ENCODE results near the gene RIPK1.
"Not testable (repeated sequence)": the region's sequence is repeated elsewhere in the genome, so short reads cannot be mapped to it uniquely, and the experiment has no call there.

RIPK1 gene

DNA sequence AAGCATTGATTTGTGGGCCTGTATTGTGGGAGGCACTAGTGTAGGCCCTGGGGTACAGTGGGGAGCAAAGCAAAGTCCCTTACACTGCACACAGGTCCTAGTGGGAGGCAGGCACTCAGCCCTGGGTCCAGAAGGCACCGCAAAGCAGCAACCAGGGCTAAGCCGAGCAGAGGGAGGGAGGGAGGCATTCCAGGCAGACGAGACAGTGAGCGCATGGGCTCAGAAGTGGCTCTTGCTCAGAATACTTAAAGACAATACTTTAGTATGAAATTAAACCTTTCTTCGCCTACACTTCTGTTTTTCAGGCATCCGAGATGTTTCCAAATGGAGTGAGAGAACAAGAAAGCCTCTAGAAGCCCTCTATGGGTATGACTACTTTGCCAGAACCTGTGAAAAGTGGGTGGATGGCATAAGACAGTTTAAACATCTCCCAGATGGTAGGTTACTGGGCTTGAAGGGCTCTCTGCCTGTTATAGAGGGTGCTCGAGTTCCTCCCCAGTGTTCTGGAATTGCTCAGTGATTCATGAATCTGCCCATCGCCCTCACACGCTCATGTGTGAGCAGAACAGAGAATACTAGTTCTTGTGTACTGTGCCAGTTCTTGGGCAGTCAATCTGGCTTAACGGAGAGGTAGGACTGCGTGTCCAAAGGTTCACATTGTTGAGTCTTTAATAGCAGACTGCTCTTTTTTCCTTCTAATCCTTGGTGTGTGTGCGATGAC lies 68.9 kb downstream of the RIPK1 start:
- DNase-seq, result no peak

DNA sequence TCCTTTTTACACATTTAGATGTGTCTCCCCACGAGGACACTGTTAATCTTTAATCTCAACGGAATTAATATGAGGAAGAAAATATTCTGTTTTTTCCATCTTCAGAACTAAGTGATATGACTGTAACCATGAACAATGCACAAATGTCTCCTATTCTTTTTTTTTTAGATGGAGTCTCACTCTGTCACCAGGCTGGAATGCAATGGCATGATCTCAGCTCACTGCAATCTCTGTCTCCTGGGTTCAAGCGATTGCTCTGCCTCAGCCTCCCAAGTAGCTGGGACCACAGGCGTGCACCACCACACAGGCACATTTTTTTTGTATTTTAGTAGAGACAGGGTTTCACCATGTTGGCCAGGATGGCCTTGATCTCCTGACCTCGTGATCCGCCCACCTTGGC lies 69.6 kb downstream of the RIPK1 start:
- DNase-seq, result not testable (repeated sequence)

DNA sequence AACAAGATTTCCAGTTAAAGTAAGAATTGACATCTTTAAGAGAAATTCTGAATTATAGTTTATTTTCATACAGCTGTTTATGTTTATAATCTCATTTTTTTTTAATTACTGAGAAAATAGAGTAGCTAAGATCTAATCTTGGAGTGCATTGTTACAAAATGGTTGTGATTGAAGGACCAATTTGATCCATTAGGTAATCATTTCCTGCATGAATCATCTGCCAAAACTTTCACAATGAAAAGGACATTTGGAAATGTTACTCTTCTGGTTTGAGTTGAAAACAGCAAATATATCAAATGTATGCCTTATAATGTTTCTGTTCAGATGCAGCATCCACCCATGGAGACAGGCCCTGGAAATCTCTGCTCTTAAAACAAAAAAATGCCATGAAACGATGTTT lies 70.0 kb downstream of the RIPK1 start:
- DNase-seq, result no peak

DNA sequence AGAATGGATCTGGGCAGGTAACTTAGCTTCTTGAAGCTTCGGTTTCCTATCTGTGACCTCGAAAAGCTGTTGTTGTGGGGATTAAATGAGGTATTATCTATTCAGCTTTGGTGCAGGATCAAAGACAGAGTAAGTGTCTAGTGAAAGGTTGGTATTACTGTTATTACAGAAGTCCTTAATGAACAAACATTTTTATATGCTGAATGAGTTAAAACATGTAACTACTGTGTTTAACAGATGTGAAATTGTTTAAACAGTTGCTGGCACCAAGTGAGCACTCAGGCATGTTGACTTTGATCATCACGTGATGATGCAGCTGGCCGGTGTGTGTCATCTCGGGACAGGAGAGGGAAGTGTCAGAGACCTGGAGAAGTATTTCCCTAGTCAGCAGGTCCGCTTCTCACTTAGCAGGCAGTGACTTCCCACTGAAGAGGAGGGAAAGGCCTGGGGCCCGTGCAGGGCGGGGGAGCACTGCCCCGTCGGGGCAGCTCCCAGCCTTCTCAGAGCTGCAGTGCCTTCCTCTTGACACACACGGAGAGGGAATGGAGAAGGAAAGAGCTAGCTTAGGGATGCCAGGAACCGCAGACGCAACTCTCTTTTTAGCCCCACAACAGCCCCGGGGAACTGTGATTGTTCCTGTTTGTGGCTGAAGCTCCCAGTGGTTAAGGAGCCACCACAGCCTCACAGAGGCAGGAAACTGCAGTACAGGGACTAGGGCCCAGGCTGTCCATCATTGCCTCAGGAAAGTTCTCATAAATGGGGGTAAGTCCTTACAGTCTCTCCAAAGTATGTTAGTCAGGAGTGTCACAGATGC lies 71.0 kb downstream of the RIPK1 start:
- DNase-seq, result no peak

- DNase-seq, result no peak
Observed at GRCh38 chr6:3140201-3140600, 71.9 kb downstream of the RIPK1 start.

GRCh38 chr6:3142536-3142935 lies 74.2 kb downstream of the RIPK1 start:
- DNase-seq, result no peak

DNA sequence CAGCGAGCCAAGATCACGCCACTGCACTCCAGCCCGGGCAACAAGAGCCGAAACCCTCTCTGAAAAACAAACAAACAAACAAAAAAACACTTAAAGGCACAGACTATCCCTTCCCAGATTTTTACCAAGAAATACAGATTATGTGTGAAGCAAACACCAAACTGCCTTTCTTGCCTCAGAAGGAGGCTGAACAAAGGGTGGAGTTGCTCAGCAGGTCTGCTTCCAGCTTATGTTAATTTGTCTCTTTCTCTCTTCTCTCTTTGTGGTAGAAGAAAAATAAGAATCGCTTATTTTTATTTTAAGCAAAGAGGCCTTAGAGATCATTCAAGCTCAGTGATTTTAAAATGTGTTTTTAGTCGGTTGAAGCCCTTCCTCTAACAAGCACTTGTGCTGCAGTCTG lies 74.9 kb downstream of the RIPK1 start:
- DNase-seq, result no peak

DNA sequence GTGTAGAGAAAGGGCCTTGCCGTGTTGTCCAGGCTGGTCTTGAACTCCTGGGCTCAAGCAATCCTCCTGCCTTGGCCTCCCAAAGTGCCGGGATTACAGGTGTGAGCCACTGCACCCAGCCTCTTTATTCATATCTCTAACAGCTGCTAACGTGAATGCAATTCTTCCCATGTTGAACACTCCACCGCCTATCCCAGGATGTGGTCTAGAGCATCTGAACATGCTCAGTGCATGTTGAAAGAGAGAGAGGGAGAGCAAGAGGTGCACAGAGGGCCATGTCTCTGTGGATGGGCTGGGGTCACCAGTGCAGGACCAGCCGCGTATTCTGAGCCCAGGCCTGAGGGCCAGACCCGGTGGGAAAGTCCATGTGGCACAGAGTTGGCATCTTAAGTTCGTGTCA lies 76.3 kb downstream of the RIPK1 start:
- DNase-seq, result no peak

DNA sequence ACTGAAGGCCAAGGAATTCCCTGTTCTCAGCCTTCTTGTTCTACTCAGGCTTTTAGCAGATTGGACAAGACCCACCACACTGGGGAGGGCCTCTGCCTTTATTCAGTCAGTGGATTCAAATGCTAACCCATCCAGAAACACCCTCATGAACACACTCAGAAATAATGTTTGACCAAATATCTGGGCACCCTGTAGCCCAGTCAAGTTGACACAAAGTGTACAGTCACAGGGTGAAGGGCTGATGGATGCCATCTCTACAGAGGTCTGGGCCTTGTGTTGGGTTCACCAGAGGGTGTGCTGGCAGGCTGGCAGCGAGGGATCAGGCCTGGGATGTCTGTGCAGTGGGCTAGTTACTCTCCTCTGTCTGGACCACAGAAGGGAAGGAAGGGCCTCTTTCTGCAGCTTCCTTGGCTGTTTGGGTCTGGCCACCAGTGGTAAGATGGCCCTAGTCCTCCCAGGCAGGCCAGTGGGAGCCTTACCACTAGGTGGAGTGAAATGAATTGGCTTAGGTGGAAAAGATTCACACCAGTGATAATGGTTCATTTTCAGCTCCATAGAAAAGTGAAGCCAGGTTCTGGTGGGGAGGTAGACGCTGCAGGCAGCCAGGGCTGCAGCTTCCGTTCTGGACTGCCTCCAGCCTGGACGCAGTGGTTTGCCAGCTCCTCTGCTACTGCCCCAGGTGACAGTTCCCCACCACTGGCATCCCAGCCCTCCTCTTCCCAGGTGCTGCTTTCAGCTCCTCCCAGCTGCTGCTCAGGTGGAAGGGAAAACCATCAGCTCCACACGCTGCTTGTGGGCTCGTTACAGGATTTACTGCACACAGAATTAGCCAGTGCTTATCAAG lies 79.8 kb downstream of the RIPK1 start:
- no peak for DNase-seq

GRCh38 chr6:3151691-3152090 lies 83.4 kb downstream of the RIPK1 start:
- no peak for DNase-seq

- no peak for DNase-seq
Observed at GRCh38 chr6:3152689-3153088, 84.4 kb downstream of the RIPK1 start.

DNA sequence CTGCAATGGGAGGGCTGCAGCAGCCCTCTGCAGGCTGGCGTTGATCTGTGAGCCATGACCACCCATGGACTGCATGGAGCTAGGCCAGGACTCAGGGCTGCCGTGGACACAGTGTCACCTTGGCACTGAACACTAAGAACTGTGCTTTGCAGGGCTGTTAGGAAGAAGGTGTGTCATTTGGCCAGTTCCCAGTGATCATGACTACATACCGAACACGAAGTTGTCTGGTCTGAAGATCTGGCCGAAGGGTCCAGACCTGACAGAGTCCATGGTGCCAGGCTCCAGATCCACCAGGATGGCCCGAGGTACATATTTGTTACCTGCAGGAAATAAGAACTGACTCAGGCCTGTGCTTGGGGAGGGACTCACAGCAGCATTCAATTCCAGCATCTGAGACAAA lies 87.1 kb downstream of the RIPK1 start:
- DNase-seq, result not testable (repeated sequence)

- DNase-seq, result not testable (repeated sequence)
Observed at GRCh38 chr6:3156184-3157130, 88.2 kb downstream of the RIPK1 start.

GRCh38 chr6:3157131-3157933 lies 89.0 kb downstream of the RIPK1 start, which contains the start of gene TUBB2A:
Gene TUBB2A, minus strand, starts transcription at chr6:3157544. Its CDS starts 81 bp downstream, at chr6:3157463.
- peak; percentile 76 for DNase-seq

GRCh38 chr6:3159805-3160781 lies 91.8 kb downstream of the RIPK1 start:
- peak; percentile 32 for DNase-seq

DNA sequence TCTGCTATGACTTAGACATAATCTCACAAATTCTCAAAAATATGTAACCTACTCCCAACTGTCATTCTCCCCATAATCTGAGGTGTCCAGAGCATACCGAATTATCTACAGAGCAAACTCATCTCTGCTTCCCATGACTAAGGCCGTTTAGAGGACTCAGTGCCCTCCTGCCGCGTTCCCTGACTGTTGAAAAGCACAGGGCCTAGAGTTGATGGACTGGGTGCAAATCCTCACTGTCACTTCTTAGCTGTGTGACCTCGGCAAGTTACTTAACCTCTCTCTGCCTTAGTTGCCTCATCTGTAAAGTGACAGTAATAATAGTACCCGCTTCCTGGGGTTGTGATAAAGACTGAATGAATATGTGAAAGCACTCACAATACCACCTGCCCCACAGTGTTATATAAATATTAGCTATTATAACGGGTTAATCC lies 93.8 kb downstream of the RIPK1 start:
- peak; percentile 37 for DNase-seq

DNA sequence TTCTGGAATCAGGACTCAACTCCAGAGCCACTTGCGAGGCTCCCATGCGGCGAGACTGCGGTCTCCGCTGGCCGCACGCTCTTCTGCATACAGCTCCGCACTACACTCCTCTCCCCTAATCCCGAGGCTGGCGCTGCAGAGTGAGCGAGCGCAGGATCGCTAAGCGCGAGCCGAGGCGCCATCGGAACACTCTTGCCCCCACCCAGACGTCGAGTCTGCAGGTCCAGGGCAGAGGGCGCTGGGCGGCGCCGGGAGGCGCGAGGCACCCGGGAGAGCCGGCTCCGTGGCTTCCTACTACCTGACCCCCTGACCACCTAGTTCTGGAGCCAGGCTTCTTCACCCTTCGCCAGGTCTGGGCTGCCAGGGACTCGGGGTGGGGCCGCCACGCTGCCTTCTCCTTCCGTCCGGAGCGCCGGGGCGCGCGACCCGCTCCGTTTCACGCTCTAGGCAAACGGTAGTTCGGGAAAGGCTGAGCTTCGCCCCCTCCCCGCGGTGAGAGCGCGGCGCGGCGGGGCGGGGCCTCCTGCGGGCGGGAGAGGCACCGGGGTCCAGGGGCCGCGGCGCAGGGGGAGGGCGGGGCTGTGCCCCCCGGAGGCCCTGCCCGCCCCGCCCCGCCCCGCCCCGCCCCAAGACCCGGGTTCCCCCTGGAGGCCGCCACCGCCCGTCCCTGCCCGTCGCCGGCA lies 94.4 kb downstream of the RIPK1 start:
- DNase-seq, result peak; percentile 44

GRCh38 chr6:3163248-3163594 lies 94.9 kb downstream of the RIPK1 start:
- no peak for DNase-seq

- no peak for DNase-seq
Observed at GRCh38 chr6:3164388-3164787, 96.1 kb downstream of the RIPK1 start.
